Fibroblast of skin of left biceps (primary cell): ENCODE measurements around the gene EDNRA.

Experiments used
- DNase-seq, 2 experiments: peaks; one replicate each; pipeline ENCODE4 v3.0.0-alpha.2; 2013; ENCODE audit warnings: low read depth in 2 of 2

EDNRA gene

GRCh38 chr4:147542229-147542990 is 61.5 kb downstream of the EDNRA start:
- DNase-seq, result no peak

DNA sequence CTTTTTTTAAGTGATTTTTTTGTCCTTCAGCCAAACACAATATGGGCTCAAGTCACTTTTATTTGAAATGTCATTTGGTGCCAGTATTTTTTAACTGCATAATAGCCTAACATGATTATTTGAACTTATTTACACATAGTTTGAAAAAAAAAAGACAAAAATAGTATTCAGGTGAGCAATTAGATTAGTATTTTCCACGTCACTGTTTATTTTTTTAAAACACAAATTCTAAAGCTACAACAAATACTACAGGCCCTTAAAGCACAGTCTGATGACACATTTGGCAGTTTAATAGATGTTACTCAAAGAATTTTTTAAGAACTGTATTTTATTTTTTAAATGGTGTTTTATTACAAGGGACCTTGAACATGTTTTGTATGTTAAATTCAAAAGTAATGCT is 62.1 kb downstream of the EDNRA start:
- DNase-seq, result no peak

DNA sequence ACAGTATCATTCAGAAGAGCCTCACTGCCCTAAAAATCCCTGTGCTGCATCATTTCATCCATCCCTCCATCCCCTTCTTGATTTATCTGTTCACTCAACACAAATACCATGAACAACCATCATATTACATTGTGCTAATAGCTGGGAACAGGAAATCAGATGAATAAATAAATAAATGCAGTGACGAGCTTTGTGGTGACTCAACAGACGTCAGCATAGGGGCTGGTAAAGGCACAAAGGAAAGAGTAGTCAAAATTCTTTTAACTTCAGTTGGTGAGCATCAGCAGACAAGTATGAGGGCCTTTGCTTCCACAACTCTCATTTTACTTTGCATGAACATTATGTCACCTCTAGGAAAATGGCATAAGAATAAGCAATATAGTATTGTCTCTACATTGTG is 65.5 kb downstream of the EDNRA start:
- DNase-seq, result peak; percentile 65 to 68

DNA sequence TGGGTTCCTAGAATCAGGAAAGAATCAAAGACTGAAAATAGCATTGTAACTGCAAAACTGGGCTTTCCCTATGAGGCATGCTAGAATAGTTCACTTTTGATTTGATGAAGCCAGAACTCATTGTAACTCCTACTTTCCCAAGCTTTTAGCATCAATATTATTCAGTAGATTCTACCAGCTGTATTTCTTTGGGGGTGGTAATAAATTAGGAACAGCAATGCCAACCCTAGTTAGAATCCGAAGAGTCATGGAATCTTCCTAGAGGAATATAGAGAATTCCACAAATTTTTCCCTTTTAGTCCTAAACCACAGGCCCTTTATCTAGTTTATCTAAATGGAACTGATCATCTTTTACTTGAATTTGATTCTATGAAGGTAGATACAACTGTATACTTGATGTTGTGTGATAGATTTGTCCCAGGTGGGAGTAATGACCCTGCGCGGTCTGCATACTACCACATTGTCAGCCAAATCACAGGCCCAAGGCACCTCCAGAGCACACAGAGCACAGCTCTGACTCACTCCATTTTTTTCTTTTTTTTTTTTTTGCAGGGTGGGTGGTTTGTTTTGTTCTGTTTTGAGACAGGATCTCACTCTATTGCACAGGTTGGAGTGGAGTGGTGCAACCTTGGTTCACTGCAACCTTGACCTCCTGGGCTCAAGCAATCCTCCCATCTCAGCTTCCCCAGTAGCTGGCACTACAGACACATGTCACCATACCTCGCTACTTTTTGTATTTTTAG is 66.6 kb downstream of the EDNRA start:
- no peak for DNase-seq

DNA sequence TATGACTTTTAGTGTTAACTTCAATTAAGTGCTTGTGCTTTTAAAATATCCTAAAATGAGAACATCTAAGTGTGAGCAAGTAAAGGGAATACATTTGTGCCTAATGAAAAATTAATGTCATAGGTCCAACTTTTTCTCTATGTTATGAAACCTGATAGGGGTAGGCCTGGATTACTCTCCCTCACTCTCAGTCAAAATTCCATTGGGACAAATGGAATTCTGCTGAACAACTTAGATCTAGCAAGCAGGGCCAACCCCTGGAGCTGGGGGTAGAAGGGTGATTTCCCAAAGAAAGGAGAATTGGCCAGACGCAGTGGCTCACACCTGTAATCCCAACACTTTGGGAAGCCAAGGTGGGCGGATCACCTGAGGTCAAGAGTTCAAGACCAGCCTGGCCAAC is 67.4 kb downstream of the EDNRA start:
- DNase-seq, result no peak

DNA sequence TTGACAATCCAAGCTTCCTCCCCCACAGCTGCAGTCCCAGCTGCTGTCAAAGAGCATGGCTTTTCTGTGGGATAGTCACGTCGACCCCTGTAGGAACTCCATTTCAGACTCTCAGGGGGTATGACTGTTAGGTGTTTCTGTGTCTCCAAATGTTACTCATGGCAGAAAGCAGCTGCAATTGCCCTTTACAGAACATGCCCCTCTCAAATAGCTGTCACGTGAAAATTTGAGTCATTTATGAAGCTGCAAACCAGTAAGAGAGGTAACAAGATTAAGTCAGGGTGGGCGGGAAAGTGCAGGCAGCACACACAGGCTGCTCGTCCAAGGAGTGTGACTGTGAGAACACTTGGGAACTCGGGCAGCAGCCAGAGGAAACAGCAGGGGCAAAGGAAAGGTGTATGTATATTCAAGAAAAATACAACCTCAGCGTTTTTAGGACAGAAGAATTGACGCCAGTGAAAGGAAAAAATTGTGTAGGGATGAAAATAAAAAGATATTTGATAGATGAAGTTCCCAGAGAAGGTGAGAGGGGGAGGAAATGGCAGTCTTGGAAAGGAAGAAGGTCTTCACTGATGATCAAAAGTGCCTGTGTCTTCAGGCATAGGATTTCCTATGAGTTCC is 69.8 kb downstream of the EDNRA start:
- DNase-seq, result no peak

GRCh38 chr4:147560625-147561024 is 79.7 kb downstream of the EDNRA start:
- DNase-seq, result no peak

GRCh38 chr4:147566762-147567161 is 85.9 kb downstream of the EDNRA start:
- DNase-seq, result no peak

- DNase-seq, result no peak
Measured at GRCh38 chr4:147567276-147567675, 86.4 kb downstream of the EDNRA start.

GRCh38 chr4:147570616-147571015 is 89.7 kb downstream of the EDNRA start:
- no peak for DNase-seq

GRCh38 chr4:147571036-147571770 is 90.3 kb downstream of the EDNRA start:
- no peak for DNase-seq

DNA sequence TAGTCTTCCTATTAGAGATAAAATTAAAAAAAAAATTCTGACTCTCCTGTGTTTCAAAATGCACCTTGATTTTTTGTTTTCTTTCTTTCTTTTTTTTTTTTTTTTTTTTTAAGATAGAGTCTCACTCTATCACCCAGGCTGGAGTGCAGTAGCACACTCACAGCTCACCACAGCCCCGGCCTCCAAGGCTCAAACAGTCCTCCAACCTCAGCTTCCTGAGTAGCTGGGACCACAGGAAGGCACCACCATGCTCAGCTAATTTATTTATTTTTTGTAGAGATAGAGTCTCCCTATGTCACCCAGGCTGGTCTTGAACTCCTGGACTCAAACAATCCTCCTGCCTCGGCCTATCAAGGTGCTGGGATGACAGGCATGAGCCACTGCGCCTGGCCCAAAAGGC is 95.2 kb downstream of the EDNRA start:
- DNase-seq, result no peak

GRCh38 chr4:147578051-147578476 is 97.2 kb downstream of the EDNRA start:
- DNase-seq, result no peak

- DNase-seq, result no peak
Measured at GRCh38 chr4:147578593-147578992, 97.7 kb downstream of the EDNRA start.

- no peak for DNase-seq
Measured at GRCh38 chr4:147580396-147580795, 99.5 kb downstream of the EDNRA start.

DNA sequence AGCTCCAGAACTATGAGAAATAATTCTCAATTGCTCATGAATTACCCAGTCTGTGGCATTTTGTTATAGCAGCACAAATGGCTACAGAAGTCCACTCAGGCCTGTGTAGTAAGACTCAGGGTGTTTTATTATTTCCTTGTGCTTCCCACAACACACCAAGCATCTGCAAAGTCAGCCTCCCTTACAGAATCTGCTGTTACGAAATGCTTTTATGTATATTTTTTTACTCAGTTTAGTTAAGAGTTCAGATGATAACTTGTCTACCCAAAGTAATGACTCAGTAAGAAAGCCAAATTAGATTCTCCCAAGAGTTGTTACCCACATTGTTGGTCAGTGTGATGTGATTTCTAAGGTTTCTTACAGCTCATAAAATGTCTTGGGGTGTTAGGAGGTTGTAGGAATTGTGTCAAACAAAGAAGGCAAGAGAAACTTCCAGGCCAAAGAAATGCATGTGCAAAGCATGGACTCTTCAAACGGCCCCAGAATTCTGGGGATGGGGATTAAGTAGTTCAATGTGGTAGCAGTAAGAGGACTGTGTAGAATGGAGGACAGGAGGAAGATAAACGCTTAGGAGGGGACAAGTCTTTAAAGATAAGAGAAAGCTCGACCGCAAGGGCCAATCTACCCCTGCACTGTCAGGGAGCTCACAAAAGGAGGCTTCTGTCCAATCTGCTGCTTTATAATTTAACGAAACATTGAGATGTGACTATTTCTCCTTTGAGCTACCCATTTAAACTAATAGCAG is 100.9 kb downstream of the EDNRA start:
- DNase-seq, result peak; percentile 47 to 56

DNA sequence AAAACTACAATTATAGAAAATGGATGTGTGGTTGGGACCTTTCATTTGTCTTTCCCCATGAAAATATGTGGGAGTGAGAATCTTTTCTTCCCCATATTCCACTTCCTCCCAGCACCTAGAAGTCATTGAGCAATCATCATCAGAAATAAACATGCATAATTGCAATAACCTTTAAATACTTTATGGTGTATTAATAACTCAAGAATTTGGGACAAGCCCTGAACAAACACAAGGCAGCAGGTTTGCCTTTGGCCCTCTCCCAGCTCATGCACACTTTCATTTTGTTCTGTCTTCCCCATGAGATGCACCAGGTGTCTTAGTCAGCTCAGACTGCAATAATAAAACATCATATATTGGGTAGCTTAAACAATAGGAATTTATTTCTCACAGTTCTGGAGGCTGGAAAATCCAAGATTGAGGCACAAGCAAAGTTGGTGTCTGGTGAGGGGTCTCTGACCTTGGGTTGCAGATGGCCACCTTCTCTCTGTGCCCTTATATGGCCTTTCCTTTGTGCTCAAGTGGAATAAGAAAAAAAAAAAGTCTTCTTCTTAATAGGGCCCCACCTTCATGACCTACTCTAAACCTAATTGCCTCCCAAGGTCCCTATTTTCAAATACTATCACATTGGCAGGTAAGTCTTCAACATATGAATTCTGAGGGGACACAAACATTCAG is 101.6 kb downstream of the EDNRA start:
- peak; percentile 31 to 54 for DNase-seq

- no peak for DNase-seq
Measured at GRCh38 chr4:147583876-147584275, 103.0 kb downstream of the EDNRA start.

GRCh38 chr4:147586032-147586431 is 105.1 kb downstream of the EDNRA start:
- no peak for DNase-seq

DNA sequence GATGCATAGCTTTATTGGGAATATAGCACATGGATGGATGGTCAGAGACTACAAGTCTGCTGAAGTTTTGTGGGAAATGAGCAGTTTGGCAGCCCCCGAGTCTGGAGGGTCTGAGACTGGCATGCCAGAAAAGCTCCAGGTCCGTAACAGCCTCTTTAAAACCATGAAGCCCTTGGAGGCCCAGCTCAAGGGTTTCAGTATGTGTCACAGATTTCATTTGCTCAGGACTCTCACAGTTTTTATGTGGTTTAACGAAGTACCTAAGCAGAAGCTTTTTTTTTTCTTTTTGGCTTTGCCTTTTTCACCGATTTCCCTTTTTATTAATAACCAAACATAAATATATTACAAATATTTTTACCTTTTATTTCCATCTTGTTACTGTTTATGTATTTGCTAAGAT is 105.7 kb downstream of the EDNRA start:
- no peak for DNase-seq

DNA sequence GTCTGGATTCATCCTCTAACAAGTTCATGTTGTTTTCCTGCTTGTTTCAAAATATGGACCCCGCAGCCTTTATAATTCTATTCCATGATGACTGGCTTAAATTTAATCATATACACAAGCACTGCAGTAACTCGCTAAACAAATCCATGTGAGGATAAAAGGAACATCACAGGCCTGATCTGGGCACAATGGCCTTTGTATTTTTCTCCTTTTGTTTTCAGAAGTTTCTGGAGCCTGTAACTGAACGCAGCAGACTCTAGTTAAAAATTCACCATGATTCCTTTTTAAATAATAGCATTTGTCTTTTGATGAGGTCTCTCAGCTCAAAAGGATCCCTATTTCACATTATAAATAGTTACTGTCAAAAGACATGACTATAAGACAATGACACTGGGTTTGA is 106.1 kb downstream of the EDNRA start:
- no peak for DNase-seq
